GM18505 (cell line): Measurements from ENCODE around the gene COL24A1.

Experiments used
- ATAC-seq: cut with Tn5 transposase; IDR thresholded peaks from one replicate; pipeline ENCODE4 v1.9.1; 2021; ENCODE audit not compliant: unreplicated experiment
- POLR2A ChIP-seq: IDR thresholded peaks from 4 replicates; pipeline ENCODE4 v1.6.1; 2011; ENCODE audit warnings: borderline replicate concordance; ENCODE audit not compliant: insufficient read depth, insufficient read length; ENCODE audit errors: extremely low read depth

Gene COL24A1

DNA sequence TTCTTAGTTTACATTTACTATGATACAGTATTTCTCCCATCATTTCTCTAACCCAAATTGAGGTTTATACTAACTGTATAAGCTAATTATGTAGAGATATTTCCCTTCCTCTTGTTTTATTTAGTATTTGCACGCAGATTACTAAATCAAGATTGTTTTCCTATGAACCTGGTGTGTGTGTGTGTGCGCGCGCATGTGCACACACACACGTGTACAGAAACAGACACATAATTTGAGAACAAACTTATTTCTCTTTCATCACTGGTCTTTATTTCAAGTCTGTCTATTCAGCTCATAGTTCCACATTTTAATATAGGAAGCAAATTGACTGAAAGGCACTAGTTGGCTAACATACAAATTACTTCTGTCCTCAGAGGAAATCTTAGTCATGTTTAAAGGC is 19.7 kb upstream of the COL24A1 start:
- ATAC-seq, result no peak
- TF ChIP-seq POLR2A, result no peak

DNA sequence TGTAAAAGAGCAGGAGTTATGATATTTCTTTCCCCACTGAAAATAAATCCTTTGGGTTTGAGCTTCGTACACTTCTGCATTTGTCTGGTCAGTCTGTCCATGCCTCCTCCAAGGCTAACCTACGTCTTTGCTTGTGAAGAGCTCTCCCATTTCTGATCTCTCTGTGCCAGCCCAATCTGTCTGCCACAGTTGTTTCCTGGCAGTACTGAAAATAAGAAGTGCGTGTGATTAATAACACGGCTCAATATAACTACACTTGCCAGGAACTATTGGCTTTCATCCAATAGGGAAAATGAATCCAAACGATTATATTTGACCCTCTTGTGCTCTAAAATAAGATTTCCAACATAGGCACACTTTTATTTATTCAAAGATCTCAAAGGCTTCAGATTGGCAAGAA is 19.2 kb upstream of the COL24A1 start:
- ATAC-seq, result no peak
- TF ChIP-seq POLR2A, result no peak

DNA sequence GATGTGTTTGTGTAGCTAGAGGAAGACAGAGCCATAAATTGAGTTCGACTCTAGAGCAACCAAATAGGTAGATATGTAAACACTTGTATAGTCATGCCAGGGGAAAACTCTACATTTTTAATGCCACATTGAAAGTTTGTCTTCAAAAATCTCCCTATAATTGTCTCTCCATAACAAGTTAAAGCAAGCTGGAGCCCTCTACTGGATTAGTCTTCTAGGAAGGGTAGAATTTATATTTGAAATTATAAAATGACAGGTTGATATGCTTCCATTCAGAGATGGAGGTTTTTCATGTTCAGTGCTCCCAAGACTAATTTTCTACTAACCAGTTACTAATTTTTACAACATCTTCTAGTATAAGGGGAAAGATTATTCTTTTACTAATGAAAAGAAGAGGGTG is 13.1 kb upstream of the COL24A1 start:
- no peak for TF ChIP-seq POLR2A
- no peak for ATAC-seq

DNA sequence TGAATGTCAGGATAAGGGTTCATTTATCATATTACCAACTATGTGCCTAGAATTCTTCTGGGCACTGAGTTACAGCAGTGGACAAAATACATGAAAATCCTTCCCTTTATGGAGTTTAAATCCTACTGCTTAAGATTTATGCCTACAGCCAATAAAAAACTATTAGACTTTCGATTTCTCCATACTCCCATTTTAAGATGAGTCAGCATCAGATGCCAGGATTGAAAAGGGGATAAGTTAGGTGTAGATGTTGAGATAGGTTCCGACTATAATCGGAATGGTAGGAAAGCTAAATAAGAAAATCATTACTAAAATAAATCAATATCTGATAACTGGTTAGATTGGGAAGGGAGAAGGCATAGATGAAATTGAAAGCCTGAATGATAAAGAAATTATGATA is 3.2 kb upstream of the COL24A1 start:
- no peak for ATAC-seq
- no peak for TF ChIP-seq POLR2A

DNA sequence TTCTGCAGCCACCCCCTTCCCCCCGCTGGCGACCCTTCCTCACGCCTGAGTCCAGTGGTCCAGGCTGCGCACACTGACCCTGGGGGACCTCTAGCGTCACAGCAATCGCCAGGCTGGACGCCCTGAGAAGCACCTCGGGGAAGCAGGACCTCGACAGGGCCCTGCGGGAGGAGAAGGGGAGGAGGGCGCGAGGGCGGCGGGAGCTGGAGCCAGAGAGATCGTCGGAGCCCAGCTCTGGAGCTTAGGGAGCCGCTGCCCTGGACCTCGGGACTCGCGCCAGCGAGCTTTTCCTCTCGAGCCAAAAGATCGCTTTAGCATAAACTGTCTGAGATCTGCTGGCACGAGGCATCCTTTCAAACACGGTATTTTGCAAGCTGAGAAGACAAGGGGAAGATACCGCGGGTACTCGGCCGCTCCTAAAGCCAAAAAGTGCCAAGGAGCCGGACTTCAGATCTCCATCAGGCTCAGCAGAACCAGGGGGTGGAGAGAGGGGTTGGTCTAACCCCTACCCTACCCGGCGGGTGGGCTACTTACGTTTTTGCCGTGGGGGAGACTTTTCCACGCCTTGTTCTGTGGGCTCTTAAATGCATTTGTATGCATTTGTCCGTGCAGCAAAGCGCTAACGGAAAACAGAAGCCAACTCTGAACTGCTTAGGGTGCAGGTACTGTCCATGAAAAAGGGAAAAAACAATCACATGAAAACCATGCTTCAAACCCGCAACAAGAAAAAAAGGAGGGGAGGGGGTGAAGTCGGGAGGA is 586 bp downstream of the COL24A1 start:
- no peak for ATAC-seq
- no peak for TF ChIP-seq POLR2A

DNA sequence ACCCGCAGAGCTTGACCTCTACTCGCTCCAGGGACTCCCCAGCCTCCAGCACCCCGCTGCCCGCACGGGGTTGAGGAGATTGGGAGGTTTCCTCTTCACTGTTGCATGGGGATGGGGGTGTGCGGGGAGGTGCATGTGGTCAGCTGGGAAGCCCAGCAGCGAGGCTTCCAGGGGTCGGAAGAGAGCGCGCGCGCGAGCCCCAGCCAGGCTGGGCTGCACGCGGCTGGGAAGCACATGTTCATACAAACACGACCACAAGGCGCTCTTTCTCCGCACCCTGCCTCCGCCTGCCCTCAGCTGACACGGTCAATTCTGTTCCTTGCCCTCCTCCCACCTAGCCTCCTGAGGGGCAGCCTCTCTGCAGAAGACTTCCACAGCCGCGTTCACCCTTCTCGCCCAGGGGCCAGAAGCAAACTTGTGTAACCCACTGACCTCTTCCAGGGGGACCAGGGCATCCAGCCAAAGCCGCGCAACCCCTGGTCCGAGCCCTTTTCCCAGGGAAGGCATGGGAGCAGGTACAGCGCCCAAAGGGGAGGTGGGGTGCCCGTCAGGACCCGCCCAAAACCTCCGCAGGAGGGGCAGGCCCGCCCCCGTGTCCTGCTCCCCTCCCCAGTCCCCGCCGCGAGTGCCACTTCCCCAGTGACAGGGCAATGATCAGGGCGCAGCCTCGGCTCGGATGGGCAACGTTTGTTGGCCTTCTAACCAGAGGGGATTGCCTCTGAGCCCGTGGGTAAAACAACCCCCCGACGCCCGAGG is 1.3 kb downstream of the COL24A1 start:
- no peak for TF ChIP-seq POLR2A
- ATAC-seq, result no peak

DNA sequence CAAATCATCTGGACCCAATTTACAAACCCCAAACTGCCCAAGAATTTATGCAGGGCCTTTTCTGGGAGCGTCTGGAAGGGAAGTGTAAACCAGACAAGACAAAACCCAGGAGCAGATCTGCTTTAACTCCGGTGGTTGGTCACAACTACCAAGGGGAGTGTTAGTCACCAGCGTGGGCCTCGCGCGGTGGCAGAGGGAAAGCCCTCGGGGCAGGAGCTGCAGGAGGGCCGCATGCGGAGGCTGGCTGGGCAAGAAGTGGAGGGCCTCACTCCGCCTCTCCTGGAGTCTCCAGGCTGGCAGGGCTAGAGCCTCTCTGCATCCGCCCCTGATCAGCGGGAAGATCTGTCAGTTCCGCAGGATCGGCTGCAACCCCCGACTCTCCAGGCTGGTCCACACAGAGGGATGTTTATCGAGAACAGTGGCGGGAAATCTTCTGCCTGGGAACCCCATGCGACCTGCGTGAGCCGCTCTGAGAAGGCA is 2.0 kb downstream of the COL24A1 start:
- ATAC-seq, result no peak
- no peak for TF ChIP-seq POLR2A

DNA sequence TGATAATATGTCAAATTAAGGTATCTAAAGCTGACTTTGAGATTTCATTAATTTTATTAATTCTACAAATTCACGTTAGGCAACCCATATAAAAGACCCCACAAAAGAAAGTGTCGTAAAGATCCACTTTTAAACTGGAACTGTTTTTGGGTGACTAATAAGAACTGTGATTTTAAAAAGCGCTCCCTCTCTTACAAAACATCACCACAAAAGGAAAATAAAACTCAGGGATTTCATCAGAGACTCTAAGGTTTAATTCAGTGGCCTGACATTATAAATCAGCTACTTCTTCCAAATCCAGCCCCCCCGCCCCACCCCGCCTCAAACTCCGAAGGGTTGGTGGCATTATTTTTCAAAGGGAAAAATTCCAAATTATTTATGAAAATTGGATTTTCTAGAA is 2.7 kb downstream of the COL24A1 start:
- no peak for TF ChIP-seq POLR2A
- no peak for ATAC-seq

DNA sequence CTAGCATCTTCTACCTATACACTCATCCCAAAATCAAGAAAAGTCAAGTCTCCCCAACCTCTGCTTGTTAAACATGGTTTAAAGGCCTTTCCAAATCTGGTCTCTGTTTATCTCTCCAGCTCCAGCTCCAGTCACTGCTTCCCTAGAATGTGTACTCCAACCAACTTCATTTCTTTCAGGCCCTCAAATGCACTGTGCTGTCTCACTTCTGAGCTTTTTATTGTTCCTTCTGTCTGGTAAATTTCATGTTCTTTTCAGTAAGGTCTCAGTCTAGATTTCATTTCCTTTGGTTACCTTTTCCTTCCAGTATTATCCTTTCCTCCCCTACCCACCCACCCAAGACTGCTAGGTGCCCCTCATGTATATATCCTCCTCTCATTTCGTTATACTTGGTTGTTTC is 3.7 kb downstream of the COL24A1 start:
- TF ChIP-seq POLR2A, result no peak
- no peak for ATAC-seq

DNA sequence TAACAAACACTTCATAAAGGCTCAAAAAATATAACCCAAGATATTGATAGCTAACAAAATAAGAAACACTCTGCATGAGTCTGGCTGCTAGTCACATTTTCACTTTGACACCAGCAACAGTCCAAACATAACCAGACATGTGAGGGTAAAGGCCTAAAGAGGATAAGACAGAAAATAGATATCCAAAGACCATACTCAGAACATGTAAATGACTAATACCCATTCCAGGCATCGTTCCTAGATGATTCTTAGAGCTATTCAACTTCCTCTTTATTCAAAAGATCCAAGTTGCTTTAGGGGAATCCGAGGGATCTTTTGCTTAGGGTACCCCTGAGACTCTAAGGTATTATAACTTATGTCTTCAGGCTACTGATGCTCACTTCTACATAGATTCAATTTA is 5.1 kb downstream of the COL24A1 start:
- ATAC-seq, result no peak
- TF ChIP-seq POLR2A, result no peak

DNA sequence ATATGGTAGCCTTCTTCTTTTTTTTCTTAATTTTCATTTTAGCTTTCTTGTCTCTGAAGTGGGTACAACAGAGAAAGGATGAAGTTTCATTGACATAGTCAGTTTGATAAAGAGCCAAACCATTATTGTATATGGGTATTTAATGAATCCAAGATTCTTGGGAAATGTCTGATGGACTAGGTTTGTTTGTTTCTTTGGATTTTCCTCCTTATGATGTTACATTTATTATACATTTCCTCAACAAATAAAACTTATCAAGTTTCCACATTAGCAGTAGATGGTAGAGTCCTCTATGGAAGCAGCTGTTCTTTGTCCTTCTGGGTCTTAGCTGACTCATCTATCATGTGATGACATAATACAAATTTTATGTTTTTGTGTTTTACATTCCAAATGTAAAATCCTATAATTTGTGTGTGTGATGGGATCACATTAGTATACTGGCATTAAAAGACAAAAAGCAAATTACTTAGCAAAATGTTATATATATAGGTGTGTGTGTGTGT is 6.0 kb downstream of the COL24A1 start:
- ATAC-seq, result no peak
- no peak for TF ChIP-seq POLR2A

DNA sequence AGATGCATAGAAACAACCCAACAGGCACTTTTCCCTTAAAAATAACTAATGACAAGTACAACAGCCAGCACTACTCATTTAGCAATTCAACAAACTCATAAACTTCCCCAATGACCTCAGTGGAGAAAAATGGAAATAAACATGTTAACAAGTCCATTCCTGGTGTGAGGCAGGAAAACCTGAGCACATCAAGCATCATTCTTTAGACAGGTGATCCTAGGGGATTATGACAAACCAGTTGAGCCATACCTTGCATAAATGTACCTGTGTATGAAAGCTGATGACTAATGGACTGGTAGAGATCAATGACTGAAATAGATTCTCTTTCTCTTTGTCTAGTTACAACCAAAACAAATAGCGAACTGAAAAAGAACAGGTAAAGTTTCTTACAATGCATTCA is 7.0 kb downstream of the COL24A1 start:
- no peak for TF ChIP-seq POLR2A
- no peak for ATAC-seq

DNA sequence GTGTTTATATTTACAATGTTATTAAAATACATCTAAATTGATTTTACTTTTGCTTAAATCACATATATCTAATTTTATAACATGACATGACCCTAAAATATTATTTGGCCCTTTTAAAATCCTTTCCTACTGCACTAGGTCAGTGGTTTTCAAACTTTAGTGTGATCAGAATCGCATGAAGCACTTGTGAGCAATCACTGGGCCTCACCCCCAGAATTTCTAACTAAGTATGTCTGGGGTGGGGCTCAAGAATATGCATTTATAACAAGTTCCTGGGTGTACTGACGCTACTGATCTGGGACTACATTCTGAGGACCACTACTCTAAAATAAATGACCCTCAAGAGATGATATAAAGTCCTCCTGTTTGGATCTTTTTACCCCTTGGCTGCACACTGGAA is 8.8 kb downstream of the COL24A1 start:
- no peak for TF ChIP-seq POLR2A
- ATAC-seq, result no peak

DNA sequence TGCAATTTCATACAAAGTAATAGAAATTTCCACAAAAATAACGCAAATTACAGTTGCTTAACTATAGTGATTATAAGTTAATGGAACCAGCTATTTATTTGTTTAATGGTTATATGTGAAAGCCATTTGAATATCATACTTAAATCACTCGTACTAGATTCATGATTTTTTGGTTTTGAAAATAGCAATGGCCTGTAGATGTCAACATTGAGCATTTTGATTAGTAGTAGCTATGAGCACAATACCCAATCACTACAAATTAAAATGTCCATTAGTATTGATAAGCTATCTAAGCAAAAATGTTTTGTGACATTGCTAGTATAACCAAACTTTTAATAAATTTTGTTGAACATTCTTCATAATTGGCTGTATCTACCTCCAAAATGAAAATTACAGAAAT is 10.0 kb downstream of the COL24A1 start:
- no peak for TF ChIP-seq POLR2A
- no peak for ATAC-seq
